ENCODE results near the gene CD4.

DNA sequence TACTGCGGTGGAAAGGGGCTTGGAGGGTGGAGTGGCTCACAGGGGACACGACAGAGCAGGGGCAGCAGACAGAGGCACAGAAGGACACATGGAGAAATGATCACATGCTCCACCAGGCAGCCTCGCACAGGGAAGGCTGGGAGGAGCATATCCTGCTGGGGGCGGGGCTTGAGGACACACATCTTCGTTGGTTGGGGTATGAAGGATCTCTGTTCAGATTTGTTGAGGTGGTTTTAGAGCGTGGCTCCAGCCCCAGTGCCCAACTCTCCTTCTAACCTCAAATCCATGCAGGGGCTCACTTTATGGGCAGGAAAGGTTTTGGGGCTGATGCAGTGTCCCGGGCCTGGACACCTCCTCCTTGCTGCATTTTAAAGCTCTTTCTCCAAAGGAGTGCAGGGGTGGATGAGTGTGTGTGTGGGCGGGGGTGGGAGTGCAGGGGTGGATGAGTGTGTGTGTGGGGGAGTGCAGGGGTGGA lies 38.1 kb downstream of the CD4 start:
- TF ChIP-seq, protein P1, sequence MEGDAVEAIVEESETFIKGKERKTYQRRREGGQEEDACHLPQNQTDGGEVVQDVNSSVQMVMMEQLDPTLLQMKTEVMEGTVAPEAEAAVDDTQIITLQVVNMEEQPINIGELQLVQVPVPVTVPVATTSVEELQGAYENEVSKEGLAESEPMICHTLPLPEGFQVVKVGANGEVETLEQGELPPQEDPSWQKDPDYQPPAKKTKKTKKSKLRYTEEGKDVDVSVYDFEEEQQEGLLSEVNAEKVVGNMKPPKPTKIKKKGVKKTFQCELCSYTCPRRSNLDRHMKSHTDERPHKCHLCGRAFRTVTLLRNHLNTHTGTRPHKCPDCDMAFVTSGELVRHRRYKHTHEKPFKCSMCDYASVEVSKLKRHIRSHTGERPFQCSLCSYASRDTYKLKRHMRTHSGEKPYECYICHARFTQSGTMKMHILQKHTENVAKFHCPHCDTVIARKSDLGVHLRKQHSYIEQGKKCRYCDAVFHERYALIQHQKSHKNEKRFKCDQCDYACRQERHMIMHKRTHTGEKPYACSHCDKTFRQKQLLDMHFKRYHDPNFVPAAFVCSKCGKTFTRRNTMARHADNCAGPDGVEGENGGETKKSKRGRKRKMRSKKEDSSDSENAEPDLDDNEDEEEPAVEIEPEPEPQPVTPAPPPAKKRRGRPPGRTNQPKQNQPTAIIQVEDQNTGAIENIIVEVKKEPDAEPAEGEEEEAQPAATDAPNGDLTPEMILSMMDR (conservative IDR thresholded peaks at IDR 0.05 in 1 of 2, IDR thresholded peaks at IDR 0.05 in 1 of 2; ENCODE audit: low read depth in 1 of 2, low read length in 2 of 2): no peak
- TF ChIP-seq EZH2 (IDR thresholded peaks at IDR 0.05; ENCODE audit: low read length, missing control alignments): no peak

Measured in fibroblast of lung (primary cell).